Measurements from ENCODE around the gene PLOD2.
A peak's percentile ranks its signal among the peaks of the same experiment; 100 is the strongest.

The PLOD2 gene

DNA sequence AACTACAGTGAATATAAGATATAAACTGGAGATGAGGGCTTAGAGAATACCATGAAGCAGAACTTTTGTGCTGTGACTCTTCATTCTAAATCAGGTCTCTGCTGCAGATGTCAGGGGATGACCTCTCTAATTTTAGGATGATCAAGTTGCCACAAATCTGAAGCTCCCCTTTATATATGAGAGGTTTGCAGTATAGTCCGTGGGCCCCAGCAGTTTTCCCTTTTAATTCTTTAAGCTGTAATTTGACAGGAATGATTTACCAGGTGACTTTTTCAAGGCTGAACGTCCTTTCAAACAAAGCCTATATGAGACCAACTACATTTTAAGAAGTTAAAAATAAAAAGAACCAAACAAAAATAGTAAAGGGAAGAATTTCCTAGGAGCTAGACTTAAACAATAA lies 4.9 kb upstream of the PLOD2 start:
- DNase-seq, result no peak

DNA sequence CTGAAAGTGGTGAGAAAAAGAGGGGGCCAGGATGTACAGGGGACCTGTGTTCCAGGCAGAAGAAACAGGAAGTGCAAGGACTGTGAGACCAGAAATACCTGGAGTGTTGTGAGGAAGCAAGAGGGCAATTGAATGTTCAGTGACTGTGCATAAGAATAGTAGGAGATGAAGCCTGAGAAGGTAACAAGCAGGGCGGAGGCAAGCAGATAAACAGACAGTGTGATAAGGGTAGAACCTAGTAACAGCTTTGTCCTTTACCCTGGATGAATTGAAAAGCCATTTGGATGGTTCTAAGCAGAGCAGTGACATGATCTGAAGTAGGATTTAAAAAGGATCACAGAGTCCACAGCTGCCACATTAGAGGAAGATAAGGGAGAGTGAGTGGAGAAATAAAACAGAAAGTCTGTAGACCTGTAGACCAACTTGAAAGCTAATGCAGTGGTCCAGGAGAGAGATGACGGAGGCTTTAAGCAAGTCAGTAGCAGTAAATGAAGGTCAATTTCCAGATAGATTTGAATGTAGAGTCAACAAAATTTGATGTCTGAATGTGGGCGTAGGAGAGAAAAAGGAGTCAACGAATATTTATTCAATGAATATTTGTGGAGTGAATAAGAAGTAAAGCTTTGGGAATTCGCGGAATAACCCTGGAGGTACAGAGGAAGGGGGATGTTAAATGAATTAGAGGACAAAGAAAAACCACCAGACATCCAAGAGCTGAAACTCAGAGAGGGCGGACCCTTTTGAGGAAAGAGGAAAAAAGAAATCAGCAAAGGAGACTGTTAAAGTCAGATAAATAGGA lies 4.2 kb upstream of the PLOD2 start:
- no peak for DNase-seq

DNA sequence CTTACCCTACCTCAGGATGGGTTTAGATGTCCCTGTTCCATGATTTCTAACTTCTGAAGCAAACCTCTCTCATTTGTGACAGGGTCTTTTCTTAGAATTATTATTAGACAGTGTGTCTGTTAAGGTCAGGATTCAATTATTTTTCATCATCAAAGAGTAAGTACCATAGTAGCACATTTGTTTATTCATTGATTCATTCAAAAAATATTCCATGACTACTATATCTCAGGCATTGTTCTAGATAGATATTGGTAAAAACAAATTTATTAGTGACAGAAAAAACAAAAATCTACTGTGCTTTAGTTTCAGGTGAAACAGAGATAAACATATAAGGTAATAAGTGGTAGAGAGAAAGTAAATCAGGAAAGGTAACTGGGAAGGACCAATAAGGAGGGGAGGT lies 3.5 kb upstream of the PLOD2 start:
- no peak for DNase-seq

- no peak for DNase-seq
These were observed 3.1 kb upstream of the PLOD2 start for GRCh38 chr3:146164071-146164470.

DNA sequence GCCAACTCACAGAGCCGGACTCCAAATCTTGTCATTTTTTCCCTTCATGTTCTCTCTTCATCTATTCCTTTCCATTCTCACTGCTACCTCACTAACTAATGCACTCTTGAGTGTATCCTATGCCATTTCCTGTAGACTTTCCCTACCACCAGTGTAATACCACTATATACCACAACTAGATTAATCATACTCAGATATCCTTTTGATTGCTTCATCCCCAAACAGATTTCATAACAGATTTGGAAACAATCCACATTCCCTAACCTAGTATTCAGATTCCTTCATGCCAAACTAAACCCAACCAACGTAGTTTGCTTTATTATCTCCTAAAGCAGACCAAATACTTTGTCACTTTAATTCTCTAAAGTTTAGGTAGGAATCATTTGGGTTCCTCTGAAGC lies 2.6 kb upstream of the PLOD2 start:
- DNase-seq, result no peak

DNA sequence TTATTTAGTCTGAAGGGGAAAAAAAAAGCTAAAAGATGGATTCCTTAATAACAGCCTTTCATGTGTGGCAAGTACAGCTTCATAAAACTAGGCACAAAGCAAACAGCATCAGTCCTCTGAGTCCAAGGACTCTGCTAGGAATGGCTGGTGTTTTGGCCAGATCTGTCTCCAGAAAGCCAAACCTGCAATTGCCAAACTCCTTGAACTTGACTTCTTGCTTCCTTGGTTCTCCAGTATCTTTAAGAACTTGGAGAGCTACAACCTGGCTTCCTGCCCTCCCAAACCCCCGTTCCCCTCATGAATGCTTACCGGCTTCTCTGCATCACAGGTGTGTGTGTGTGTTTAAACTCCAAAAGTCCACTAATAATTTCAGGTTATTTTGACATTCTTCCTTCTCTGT lies 1.6 kb upstream of the PLOD2 start:
- DNase-seq, result no peak

- DNase-seq, result no peak
These were observed 649 bp upstream of the PLOD2 start for GRCh38 chr3:146161663-146162002.

- peak; percentile 43 for DNase-seq
These were observed 542 bp downstream of the PLOD2 start for GRCh38 chr3:146160321-146160963.

DNA sequence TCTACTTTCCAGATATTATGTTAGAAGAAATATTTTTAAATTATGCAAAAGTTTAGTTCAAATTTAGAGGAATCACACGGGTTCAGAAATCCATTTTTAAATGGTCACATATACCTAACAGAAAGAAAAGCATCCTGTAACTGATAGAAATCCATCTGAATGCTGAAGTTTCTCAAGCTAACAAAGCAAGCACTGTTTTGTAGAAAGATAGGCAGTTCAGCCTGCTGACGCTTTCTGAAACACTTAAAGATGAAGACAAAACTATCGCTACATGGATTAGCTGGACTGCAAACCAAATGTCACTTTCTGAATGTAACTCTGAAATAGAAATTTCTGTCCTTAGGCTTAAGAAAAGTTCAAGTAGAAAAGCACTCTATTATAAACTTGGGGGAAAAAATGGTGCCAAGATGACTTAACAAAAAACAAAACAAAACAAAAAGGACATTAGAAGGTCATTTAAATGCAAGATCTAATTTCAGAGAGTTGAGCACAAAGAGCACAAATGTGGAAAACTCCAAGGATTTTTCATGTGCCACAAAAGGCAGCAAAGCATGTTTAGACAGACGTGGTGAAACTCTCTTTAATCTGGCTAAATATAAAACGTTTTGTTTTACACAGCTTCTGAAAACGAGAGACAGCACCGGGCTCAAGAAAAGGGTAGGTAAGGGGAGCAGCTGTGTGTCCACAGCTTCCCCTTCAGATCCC lies 1.2 kb downstream of the PLOD2 start:
- DNase-seq, result no peak

- no peak for DNase-seq
These were observed 1.9 kb downstream of the PLOD2 start for GRCh38 chr3:146159037-146159436.

- DNase-seq, result no peak
These were observed 3.5 kb downstream of the PLOD2 start for GRCh38 chr3:146157325-146158060.

GRCh38 chr3:146156666-146157314 lies 4.2 kb downstream of the PLOD2 start:
- DNase-seq, result no peak

GRCh38 chr3:146156095-146156494 lies 4.9 kb downstream of the PLOD2 start:
- DNase-seq, result no peak

- DNase-seq, result no peak
These were observed 6.0 kb downstream of the PLOD2 start for GRCh38 chr3:146154995-146155394.

DNA sequence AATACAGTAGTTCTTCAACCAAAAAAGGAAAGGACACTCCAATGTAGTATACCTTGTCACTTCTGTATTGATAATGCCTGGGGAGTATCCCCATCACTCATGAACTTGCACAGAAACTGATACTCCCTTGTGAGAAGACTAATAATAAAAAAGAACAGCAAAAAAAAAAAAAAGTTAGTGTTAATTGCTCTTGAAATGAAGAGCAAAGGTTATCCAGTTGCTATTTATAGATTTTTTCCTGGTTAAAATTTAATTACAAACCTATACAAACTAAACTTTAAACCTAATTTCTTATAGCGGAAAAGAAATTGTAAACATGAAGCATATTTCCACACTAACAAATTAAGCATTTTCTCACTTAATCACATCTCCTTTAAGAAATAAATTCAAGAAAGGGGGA lies 6.7 kb downstream of the PLOD2 start:
- no peak for DNase-seq

GRCh38 chr3:146153429-146153828 lies 7.6 kb downstream of the PLOD2 start:
- no peak for DNase-seq

DNA sequence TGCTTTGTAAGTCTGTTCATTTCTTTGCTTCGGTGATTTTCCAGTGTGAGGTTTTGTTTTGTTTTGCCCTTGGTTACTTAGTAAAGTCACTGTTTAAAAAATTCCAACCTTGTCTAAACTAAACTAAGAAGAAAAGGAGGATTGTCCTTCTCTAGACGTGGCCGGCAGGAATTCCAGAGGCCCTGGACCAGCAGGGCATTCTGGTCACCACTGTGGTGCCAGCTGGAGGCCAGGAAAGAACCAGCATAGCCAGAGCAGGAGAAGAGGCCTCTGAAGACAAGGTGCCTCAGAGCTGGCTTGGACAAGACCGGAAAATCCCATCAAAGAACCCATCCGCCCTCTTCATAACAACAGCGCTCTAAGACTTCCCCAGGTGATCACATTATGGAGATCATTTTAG lies 8.2 kb downstream of the PLOD2 start:
- no peak for DNase-seq

DNA sequence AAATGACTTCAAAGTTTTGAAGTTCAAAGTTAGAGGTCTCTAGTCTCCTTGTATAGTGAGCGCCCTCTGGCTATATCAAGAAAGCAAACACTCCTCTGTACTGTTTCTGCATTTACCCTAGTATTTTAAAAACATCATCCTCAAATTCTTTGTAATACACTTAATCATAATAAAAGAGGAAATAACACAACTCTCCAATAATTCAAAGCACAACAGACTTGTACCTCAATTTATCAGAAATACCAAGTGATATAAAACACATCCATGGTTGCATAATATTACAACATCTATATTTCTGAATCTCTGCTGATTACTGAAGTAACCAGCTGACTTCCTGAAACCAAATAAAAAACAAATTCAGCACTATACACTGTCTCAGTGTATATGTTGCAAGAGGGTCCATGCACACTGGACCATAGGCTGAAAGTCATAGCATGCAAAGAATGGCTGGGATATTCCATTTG lies 12.5 kb downstream of the PLOD2 start:
- DNase-seq, result no peak

GRCh38 chr3:146145642-146146041 lies 15.3 kb downstream of the PLOD2 start:
- DNase-seq, result no peak

DNA sequence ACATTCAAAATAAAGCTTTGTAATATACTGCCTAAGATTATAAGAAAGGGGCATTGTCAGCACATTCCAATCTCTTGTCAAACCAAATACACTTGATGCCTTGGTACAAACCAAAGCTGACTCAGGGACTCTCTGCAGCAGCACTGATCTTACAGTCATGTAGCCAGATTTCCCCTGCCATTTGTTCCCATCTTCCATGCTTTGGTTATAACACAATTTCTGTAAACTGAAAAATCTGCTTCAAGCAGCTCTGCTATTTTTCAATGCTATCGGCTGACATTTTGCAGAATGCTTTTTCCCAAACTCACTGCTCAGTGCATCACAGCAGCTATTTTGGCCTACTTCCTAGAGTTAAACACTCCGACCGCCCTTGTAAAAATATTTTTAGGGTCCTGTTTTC lies 18.2 kb downstream of the PLOD2 start:
- DNase-seq, result no peak

GRCh38 chr3:146139586-146140110 lies 21.3 kb downstream of the PLOD2 start:
- no peak for DNase-seq

GRCh38 chr3:146138902-146139301 lies 22.1 kb downstream of the PLOD2 start:
- DNase-seq, result no peak

DNA sequence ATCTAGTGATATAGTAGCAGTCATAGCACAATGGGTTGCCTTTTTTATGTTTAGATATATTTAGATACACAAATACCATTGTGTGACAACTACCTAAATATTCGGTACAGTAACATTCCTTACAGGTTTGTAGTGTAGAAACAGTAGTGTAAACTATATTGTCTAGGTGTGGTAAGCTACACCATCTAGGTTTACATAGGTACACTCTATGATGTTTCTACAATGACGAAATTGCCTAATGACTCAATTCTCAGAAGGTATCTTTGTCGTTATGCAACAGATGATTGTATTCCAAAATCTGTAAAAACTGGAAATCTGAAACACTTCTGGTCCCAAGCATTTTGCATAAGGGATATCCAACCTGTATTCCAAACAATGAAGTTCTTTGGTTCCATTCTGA lies 24.3 kb downstream of the PLOD2 start:
- DNase-seq, result no peak

All from KG1 (cell line).